ENCODE data around the gene NRG4. TPM values are rescaled to one million over a fixed set of nuclear protein-coding genes. Genes with fewer than 3 reads are reported as not detected.
"Not testable (repeated sequence)": the region's sequence is repeated elsewhere in the genome, so short reads cannot be mapped to it uniquely, and the experiment has no call there.

NRG4 gene
- total RNA-seq, 4 donors from 2014 or later: 0.12 to 0.13 TPM; not detected in 2

DNA sequence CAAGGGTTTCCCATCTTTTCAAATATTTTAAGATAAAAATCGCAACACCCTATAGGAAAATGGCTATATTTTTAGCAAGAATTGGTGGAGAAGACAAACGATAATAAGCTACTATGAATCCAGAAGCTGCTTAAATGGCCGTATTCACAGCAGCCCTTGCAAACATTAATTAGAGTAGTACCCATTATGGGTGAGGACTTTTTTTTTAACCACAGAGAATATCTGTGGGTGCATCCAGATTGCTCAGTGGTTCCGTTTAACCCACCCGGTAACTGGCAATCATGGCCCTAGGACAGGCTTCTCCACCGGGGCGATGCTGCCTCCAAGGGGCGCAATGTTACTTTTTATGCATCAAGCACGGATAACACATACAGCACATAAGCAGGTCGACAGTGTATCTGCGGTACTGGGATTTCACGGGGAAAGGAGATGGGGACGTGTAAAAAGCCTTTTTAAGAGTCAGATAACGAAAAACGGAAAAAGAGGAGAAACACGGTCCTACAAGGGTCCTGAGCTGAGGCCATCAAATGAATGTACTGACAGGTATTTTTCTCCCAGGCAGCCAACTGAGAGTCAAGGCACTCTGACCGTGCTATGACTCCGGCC, 46.6 kb upstream of the NRG4 start:
- 6 to 21% methylated on average over 8 to 18 of the region's 18 CpGs for WGBS, 2 donors (ENCODE audit: low coverage in 1 of 2)
- peaks cover 78% of the 10 kb centered on the region for H3K27me3 ChIP-seq

DNA sequence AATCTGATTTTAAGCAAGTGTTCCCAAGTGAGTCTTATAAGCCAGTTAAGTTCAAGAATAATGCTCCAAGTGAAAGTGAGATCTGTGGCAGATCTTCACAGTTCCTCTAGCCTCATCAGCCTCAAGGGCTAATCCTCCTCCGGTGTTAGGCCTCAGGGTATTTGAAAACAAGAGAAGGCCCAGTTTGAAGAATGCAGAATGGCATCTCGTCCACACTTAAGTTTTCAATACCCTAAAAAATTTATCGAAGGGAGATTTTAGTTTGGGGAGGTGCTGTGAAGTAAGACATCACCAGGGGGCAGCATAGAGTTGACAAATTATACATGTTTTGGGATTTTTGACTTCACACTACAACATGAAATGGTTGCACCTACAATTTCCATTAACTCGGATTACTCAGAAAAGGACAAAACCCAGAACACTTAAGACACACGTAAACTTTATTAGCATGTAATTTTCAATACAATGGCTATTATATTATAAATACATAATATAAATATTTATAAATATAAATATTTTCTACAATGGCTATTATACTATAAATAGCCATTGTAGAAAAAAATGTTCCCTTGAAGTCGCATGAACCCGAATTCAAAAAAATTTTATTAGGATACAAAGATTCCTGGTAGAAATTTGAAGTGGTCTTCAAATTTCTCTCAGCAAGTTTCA, 45.2 kb upstream of the NRG4 start:
- 1 to 2% methylated on average over 7 of the region's 7 CpGs for WGBS, 2 donors (ENCODE audit: low coverage in 1 of 2)
- Histone ChIP-seq H3K4me3 (no peak overlapping the region), H3K27me3 (peaks cover 77% of the 10 kb centered on the region), H3K9me3 (no peaks in the 10 kb centered on the region), H3K36me3 (no peaks in the 10 kb centered on the region), H3K27ac (no peak overlapping the region), H3K4me1 (peaks cover 0 to 25% (median 10%) of the 10 kb centered on the region in 3 donors)
- ATAC-seq: no peak
- no peak for TF ChIP-seq POLR2AphosphoS5 (IDR thresholded peaks at IDR 0.05)
- TF ChIP-seq, protein P1, sequence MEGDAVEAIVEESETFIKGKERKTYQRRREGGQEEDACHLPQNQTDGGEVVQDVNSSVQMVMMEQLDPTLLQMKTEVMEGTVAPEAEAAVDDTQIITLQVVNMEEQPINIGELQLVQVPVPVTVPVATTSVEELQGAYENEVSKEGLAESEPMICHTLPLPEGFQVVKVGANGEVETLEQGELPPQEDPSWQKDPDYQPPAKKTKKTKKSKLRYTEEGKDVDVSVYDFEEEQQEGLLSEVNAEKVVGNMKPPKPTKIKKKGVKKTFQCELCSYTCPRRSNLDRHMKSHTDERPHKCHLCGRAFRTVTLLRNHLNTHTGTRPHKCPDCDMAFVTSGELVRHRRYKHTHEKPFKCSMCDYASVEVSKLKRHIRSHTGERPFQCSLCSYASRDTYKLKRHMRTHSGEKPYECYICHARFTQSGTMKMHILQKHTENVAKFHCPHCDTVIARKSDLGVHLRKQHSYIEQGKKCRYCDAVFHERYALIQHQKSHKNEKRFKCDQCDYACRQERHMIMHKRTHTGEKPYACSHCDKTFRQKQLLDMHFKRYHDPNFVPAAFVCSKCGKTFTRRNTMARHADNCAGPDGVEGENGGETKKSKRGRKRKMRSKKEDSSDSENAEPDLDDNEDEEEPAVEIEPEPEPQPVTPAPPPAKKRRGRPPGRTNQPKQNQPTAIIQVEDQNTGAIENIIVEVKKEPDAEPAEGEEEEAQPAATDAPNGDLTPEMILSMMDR (IDR thresholded peaks at IDR 0.05): peak; percentile 54 to 76 (median 60)
- TF ChIP-seq POLR2A (IDR thresholded peaks at IDR 0.05): no peak

More for the DNA sequence above, 46.6 kb upstream of the NRG4 start:
- Histone ChIP-seq H3K4me1 (peaks cover 0 to 25% (median 10%) of the 10 kb centered on the region in 3 donors), H3K9me3 (no peaks in the 10 kb centered on the region), H3K36me3 (no peaks in the 10 kb centered on the region), H3K4me3 (peak overlapping the region; percentile 42 to 63), H3K27ac (no peak overlapping the region)
- no peak for ATAC-seq
- TF ChIP-seq POLR2A (IDR thresholded peaks at IDR 0.05): no peak
- no peak for TF ChIP-seq EP300 (IDR thresholded peaks at IDR 0.05)
- TF ChIP-seq, protein P1 (IDR thresholded peaks at IDR 0.05): no peak
- TF ChIP-seq POLR2AphosphoS5 (IDR thresholded peaks at IDR 0.05): no peak

DNA sequence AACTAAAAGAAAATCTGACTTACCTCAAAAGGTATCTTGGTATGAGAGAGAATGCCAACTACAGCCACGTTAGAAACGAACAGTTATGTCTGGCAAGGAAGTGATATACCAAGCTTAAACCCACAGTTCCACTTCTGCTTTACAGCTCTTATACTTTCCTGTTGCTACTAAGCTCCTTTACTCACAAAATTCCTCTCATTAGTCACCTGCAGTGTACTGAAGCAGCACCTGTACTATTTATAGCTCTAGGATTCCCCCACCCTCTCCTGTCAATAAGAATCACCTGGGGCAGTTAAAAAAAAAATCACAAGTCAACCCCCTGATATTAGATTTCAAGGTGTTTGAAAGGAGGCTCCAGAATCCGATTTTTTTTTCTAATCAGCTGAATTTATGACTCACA, 44.7 kb upstream of the NRG4 start:
- no peaks in the 10 kb centered on the region for H3K36me3 ChIP-seq
- H3K27me3 ChIP-seq: peaks cover 77% of the 10 kb centered on the region
- H3K4me1 ChIP-seq: peaks cover 0 to 25% (median 10%) of the 10 kb centered on the region in 3 donors
- H3K27ac ChIP-seq: no peak overlapping the region
- no peak overlapping the region for H3K4me3 ChIP-seq
- WGBS, 2 donors (ENCODE audit: low coverage in 1 of 2): 6 to 13% methylated on average over 3 of the region's 3 CpGs
- no peaks in the 10 kb centered on the region for H3K9me3 ChIP-seq
- TF ChIP-seq EP300 (IDR thresholded peaks at IDR 0.05) (no peak), POLR2A (IDR thresholded peaks at IDR 0.05) (no peak), POLR2AphosphoS5 (IDR thresholded peaks at IDR 0.05) (no peak)
- TF ChIP-seq, protein P1 (IDR thresholded peaks at IDR 0.05): no peak
- no peak for ATAC-seq

DNA sequence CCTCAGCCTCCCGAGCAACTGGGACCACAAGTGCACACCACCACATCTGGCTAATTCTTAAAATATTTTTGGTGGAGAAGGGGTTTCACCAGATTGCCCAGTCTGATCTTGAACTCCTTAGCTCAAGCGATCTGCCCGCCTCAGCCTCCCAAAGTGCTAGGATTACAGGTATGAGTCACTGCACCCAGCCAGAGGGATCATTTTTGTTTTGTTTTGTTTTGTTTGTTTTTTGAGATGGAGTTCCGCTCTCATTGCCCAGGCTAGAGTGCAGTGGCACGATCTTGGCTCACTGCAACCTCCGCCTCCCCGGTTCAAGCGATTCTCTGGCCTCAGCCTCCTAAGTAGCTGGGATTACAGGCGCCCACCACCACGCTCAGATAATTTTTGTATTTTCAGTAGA, 42.0 kb upstream of the NRG4 start:
- Histone ChIP-seq H3K4me1 (peaks cover 0 to 14% (median 5%) of the 10 kb centered on the region in 3 donors), H3K27me3 (peaks cover 61% of the 10 kb centered on the region)
- not testable (repeated sequence) for H3K9me3 ChIP-seq, ATAC-seq, H3K4me3 ChIP-seq, H3K36me3 ChIP-seq, H3K27ac ChIP-seq
- 100% methylated on average over 4 of the region's 10 CpGs; no CpG with 5 or more reads in 1 of the 2 donors for WGBS, 2 donors (ENCODE audit: low coverage in 1 of 2)

DNA sequence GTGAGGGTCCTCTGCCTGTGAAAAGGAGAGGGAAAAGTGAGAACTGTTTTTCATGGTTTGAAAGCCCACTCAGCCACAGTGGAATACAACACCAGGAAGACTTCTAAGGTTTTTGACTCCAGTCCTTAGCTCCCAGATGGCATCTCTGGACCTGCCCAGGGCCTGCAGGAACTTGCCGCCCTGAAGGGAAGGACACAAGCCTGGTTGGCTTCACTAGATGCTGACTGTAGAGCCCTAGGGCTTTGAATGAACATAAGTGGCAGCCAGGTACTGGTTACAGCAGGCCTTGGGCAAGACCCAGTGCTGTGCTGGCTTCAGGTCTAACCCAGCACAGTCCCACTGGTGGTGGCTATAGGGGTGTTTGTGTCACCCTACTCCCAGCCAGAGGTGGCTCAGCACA, 26.3 kb upstream of the NRG4 start:
- H3K9me3 ChIP-seq: peaks cover 0 to 49% (median 0%) of the 10 kb centered on the region in 3 donors
- H3K4me1 ChIP-seq: no peaks in the 10 kb centered on the region
- H3K27me3 ChIP-seq: peaks cover 13% of the 10 kb centered on the region
- no peaks in the 10 kb centered on the region for H3K36me3 ChIP-seq
- 100% methylated on average over 1 of the region's 1 CpG; no CpG with 5 or more reads in 1 of the 2 donors for WGBS, 2 donors (ENCODE audit: low coverage in 1 of 2)
- ATAC-seq: no peak
- H3K27ac ChIP-seq: no peak overlapping the region
- H3K4me3 ChIP-seq: no peak overlapping the region
- no peak for TF ChIP-seq POLR2A (IDR thresholded peaks at IDR 0.05)
- TF ChIP-seq, protein P1 (IDR thresholded peaks at IDR 0.05): no peak
- no peak for TF ChIP-seq EP300 (IDR thresholded peaks at IDR 0.05)
- no peak for TF ChIP-seq POLR2AphosphoS5 (IDR thresholded peaks at IDR 0.05)

Data from gastroesophageal sphincter (tissue), 4 donors.